NCI-H1436 treated with DMSO at 0.1 percent for 48 hours (cell line): Measurements from ENCODE around the gene DGKD.

Source experiments
- DNase-seq: peaks from one replicate; lab custom pipeline; 2025; lab: John Stamatoyannopoulos, UW

The DGKD gene

DNA sequence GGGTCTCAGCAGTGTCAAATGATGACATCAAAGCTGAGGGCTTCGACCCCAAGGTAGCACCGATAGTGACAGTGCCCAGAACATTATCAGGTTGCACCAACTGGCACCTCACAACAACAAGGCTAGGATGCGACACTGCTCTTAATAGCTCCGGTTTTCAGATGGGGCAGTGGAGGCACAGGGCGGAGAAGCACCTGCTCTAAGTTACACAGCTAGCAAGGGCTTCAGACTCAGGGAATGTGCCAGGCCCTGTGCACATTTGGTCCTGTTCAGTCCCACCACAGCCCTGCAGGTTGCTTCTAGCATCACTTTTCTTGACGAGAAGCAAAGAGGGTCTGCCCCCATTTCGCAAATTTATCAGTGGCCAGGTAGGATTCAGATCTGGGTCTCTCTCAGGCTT, 74.1 kb downstream of the DGKD start:
- no peak for DNase-seq

GRCh38 chr2:233429175-233429897, 75.0 kb downstream of the DGKD start:
- no peak for DNase-seq

GRCh38 chr2:233430081-233430480, 75.8 kb downstream of the DGKD start:
- DNase-seq: no peak

- no peak for DNase-seq
Measured at GRCh38 chr2:233430651-233431050, 76.4 kb downstream of the DGKD start.

- DNase-seq: no peak
Measured at GRCh38 chr2:233433029-233433428, 78.7 kb downstream of the DGKD start.

GRCh38 chr2:233433794-233434193, 79.5 kb downstream of the DGKD start:
- DNase-seq: no peak

GRCh38 chr2:233434666-233435330, 80.5 kb downstream of the DGKD start:
- DNase-seq: no peak

- DNase-seq: no peak
Measured at GRCh38 chr2:233435436-233436190, 81.3 kb downstream of the DGKD start.

DNA sequence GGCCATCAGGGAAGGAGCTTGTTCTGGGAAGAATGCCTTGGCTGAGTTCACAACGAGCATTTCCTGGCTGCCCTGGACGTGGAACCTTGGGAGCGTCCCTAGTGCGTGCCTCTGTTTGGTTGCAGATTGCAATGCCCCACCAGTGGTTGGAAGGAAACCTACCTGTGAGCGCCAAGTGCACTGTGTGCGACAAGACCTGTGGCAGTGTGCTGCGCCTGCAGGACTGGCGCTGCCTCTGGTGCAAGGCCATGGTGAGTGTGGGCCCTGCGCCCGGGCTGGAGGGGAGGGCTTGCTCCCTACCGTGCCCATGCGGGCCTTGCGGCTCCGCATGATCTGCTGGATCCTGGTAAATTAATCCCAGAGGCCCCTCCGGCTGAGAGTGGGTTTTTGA, 81.9 kb downstream of the DGKD start:
- DNase-seq: no peak

GRCh38 chr2:233436691-233437438, 82.6 kb downstream of the DGKD start:
- no peak for DNase-seq

- no peak for DNase-seq
Measured at GRCh38 chr2:233437439-233437955, 83.2 kb downstream of the DGKD start.

- no peak for DNase-seq
Measured at GRCh38 chr2:233438573-233439147, 84.4 kb downstream of the DGKD start.

- no peak for DNase-seq
Measured at GRCh38 chr2:233439191-233439590, 84.9 kb downstream of the DGKD start.

DNA sequence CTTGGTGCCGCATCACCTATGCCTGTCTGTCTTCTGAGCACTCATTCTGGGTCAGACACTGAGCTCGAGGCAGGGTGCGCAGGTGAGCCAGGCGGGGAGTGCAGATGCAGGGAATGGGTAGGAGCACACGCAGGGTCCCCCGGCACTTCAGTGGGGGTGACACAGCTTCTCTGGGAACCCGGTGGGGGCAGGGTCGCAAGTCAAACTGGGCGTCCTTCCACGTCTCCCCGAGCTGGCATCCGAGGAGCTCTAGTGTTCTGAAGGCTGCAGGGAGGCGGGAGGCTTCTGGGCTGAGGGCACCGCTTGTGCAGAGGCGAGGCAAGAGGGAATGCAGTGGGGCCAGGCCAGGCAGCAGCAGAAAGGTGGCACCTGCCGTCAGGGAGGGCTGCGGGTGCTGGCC, 86.0 kb downstream of the DGKD start:
- no peak for DNase-seq

DNA sequence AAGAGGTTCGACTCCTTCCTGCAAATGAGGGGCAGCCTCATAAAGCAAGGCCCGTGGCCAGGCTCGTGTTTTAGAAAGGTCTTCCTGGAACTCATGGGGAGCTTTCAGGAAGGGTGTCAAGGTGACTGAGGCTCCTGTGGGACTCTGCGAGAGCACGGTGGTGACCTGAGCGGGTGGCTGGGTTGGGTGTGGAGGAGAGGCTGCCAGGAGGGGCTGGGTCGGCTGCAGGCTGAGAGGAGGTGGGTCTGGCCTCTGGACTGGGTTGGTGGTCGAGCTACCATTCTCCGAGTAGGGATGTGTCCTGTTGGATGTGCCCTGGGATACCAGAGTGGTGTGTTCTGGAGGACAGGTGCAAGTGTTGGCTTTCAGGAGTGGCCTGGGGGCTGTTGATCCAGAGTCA, 86.4 kb downstream of the DGKD start:
- DNase-seq: no peak

DNA sequence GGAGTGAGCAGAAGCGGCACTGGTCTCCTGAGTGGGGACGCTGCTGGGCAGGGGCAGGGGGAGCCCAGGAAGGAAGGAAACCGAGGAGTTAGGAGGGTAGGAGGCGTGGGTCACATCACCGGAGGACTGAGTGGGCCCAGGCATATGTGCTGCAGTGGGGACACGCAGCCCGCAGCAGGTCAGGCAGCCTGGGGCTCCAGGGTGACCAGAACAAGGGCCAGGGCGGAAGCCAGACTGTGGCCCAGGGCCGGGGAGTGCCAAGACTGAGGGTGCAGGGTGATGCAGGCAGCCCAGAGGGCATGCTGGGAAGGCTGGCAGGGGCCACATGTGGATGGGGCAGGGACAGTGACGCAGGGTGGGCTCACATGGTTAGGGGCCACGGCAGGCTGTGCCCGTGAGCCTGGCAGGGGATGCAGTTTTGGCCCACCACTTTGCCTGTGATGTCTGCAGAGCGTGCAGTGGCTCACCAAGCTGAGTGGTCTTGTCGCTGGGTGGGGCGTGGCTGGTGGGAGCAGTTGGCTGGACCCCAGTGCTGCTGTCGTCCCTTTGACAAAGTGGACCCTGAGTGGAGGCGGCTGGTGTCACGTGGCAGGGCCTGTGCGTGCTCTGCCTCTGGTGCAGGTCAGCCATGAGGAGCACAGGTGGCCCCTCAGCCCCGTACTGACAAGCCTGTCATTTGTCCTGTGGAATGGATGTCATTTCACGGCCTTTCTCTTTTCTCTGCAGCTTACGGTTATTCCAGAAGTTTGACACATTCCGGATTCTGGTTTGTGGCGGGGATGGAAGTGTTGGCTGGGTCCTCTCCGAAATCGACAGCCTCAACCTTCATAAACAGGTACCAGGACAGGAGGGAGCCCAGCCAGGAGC, 87.1 kb downstream of the DGKD start:
- DNase-seq: no peak

DNA sequence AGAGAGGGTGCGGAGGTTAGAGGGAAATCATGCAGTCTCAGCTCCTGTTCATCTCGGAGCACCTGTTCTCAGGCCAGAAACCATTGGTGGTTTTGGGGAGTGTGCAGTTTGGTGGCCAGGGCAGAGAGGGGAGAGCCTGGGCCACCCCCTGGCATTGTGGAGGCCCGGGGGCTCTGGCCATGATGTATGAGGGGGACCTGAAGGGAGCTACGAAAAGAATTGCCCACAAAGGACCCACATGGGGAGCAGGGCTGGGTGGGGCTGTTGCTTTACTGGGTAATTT, 87.7 kb downstream of the DGKD start:
- DNase-seq: no peak

DNA sequence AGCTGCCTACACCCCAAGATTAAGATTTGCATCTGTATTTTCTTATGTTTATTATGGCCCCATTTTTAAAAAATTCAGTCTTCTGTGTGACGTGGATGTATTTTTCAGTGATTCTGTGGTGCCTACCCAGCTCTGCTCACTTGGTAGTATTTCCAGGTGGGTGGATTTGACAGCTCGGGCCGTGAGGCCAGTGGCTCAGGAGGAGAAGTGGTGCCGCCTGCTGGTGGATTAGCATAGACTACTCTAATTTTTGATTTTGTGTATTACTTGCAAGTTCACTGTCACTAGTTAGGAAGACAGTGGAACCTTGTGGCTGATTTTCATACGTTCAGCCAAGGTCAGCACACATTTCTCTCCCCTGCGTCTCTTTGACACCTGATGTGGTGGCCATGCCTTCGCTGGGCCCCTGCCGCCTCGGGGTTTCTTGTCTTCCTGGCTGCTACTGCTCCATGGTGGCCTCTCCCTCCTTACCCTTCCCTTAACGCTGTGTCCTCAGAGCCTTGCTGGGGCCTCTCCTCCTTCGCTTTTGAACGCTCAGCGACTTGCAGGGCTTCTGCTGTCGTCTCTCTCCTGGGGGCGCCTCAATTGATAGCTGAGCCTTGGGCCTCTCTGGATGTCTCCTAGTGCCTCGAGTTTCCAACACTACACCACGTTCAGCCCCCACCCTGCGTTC, 89.4 kb downstream of the DGKD start:
- DNase-seq: no peak

GRCh38 chr2:233444501-233444900, 90.2 kb downstream of the DGKD start:
- no peak for DNase-seq

DNA sequence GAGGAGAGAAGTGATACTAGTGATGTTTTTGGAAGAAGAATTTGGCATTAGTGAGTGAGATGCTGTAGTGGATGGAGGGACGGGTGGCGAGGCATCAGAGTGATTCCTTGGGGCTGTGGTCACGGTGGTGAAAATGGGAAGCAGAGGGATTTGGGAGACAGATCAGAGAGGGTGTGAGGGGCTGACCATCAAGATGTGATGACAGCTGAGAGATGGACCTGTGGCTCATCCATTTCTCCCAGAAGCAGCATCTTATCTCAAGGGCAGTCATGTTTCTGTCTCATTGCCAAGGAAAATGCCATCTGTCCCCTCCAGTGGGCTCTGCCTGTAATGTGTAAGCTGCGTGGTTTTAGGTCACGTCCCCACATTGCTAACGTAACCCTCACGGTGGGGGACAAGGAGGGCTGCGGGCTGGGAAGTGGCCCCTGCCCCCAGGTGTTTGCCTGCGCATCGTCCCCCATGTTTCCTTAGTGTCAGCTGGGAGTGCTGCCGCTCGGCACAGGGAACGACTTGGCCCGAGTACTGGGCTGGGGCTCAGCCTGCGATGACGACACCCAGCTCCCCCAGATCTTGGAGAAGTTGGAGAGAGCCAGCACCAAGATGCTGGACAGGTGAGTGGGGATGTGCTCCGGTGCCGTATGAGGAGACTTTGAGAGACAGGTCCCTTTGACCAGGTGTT, 91.0 kb downstream of the DGKD start:
- no peak for DNase-seq
